GM21619 (cell line): ENCODE data around the gene ZNF638.
"Not testable (repeated sequence)": the region's sequence is repeated elsewhere in the genome, so short reads cannot be mapped to it uniquely, and the experiment has no call there.

Experiments used
- ATAC-seq: cut with Tn5 transposase; IDR thresholded peaks from one replicate; pipeline ENCODE4 v1.9.1; 2021; ENCODE audit not compliant: unreplicated experiment

ZNF638 gene

DNA sequence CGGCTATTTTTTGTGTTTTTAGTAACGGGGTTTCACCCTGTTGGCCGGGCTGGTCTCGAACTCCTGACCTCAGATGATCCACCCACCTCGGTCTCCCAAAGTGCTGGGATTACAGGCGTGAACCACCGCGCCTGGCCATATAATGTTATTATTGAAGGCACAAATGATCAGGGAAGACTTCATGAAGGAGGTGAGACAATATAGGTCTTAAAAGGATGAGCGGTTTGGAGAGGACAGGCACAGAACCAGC lies 326 bp upstream of the ZNF638 start:
- not testable (repeated sequence) for ATAC-seq

DNA sequence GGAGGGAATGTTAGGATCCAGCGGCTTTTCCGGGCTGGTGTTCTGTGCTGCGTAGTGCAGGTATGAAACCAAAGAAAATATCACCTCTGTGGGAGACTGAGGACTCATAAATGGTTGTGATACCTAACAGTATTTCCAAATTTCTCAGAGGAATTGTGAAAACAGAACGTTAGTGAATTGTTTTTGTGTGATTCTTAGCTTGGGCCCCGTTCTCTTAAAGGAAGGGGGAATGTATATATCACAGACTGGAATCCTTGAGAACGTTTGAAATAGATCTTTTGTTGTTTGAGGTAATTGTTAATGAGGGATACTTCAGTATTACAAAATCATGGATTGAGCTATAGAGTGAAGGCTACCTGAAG lies 834 bp downstream of the ZNF638 start:
- ATAC-seq: no peak

DNA sequence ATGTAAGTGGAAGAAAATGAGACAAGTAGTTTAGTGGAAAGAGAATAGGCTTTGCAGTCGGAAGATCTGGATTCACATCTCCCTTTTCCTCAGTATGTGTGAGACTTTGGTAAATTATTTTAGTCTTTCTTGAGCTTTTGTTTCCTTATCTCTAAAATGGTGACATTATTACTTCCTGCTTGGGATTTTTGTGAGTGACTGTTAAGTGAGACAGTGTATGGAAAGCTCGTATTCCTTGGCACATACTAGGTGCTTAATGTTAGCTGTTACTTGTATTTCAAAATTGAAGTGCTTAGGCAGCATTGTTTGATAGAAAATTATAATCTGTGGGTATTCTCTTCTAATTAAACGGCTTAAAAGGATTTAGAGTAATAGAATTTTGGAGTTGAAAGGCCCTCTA lies 2.0 kb downstream of the ZNF638 start:
- ATAC-seq: no peak

DNA sequence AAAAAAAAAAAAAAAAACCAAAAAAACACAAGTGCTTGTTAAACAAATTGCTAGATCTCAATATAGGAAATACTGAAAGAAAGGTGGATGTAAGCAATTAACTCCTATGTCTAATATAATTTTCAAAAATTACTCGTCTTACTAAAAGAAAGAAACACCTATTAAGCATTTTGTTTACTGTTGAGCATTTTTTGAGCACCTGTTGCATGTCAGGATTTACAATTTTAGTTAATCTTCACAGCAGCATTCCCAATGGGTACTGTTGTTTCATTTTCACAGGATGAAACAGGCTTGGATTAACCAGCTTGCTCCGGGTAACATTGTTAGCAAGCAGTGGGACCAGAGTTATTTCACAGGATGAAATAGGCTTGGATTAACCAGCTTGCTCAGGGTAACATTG lies 4.8 kb downstream of the ZNF638 start:
- ATAC-seq: no peak

DNA sequence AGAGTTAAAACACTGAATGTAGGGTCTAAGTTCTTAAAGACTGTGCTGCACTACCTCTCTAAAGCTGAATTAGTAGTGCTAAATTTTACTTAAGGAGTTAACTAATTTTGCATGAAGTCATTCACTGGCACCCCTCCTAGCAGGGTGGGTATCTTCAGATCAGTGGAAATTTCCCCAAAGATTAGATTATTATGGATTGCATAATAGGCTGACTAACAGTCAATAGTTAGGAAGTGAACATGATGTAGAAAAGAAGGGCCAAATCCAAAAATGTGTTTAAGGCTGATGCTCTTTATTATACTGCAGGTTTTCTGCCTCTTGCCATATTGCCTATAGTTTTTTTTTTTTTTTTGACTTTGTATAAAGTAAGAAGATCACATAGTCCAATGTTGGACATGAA lies 5.2 kb downstream of the ZNF638 start:
- no peak for ATAC-seq

DNA sequence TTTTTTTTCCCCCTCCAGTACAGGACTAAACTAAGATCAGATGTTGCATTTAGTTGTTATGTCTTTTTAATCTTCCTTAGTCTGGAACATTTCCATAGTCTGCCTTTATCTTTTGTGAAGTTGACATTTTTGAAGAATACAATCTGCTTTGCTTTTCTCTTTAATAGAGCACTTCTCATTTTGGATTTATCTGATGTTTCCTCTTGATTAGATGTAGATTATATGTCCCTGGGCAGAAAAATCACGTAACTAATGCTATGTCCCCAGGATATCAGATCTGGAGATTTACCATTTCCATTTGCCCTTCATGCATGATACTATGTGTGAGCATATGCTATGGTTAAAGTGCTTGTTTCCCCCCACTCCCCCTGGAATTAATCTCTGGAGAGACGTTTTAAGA lies 6.2 kb downstream of the ZNF638 start:
- no peak for ATAC-seq

DNA sequence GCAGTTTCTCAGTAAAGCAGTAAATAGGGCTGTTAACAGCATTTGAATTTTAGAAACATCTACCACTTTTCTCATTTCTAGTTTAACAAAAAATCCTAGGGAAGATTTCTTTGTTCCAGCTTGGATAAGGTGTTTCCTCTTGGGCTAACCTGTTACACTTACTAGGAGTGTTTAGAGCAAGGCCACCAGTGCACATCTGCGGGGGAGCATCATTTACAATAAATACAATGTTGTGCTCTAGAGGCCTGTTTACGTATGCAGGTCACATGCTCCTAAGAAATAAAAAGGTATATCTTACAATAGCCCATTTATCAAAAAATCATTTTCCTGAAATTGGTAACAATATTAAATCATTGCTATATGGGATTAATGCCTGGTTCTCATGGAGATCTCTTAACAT lies 8.1 kb downstream of the ZNF638 start:
- no peak for ATAC-seq

DNA sequence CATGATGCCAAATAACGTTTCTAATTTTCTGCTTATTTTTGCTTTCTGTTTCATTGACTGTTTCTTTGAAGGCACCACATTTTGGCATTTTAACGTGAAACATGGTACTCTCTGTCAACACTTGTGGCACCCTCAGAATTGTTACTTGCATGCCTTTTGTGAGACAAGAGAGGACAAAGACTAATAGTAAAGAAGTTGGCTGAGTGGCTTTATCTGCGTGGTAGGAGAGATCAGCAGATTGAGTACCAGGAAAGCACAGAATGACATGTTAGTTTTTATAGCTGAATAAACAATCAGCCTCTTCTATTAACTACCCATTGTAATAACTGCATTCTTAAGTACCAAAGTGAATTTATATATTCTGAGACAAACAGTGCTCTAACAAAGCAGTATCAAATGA lies 8.6 kb downstream of the ZNF638 start:
- ATAC-seq: no peak

DNA sequence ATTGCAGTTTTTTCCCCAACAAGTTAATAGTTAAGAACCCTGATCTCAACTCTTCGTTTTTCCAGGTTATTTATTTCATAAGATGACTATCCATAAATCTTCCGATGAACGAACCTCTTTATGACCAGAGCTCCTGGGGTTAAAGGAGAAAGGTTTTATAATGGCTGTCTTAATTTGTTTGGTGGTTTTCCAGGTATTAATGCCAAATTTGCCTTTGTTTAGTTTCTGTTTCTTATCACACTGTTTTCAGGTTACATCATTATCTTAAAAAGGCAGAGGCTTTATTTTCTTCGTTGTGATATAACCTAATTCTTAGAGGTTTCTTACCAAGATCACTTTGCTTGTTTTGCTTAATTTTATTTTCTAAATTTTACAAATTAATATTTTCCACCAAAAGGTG lies 10.1 kb downstream of the ZNF638 start:
- ATAC-seq: no peak

DNA sequence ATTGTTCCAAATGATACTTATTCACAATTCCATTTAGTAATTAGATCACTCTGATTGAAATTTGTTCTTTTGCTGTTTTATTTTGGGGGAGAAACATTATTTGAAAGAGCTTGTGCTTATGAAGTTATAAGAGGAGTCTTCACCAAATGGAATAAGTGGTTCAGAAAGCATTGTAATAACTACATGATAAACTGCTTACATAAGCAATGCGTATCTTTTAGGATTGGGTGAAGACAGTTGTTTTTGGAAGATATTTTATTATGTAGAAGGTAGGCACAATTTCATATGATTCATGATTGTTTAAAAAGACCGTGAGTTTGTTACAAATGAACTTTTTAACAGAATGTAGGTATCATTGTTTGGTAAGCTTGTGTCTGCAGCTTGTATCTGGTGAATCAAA lies 14.5 kb downstream of the ZNF638 start:
- no peak for ATAC-seq

DNA sequence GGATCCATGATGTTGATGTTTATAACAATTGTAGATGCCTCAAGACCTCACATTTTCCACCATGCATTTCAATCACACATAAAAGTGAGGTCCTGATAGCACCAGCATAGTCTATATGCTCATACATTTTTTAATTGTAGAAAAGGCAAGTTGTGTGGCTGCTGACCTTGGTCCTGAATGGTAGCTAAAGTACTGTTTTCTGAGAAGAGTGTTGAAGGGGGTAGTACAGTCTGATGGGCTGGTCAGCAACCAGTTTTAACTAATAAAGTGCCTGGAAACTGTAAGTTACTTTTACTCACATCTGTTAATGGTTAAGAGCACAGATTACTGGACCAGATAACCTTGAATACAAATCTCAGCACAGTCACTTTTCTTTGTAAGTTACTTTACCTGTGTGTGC lies 15.9 kb downstream of the ZNF638 start:
- ATAC-seq: no peak

DNA sequence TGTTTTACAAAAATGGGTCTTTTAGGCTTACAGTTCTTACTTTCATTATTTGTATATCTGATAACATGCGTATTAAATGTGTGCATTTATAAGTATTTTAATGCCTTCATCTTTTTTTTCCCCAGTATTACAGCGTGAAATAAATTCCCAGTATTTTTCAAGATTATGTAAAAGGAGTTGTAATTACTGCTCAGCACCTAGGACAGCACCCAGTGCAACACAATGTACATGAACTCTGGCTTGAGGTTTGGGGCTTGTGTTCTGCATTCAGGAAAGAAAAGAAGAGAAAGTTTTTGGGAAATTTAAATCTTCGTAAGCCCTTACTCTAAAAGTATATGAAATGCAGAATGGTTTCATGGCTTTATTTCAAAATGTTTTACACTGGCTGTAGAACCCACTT lies 16.7 kb downstream of the ZNF638 start:
- ATAC-seq: no peak

DNA sequence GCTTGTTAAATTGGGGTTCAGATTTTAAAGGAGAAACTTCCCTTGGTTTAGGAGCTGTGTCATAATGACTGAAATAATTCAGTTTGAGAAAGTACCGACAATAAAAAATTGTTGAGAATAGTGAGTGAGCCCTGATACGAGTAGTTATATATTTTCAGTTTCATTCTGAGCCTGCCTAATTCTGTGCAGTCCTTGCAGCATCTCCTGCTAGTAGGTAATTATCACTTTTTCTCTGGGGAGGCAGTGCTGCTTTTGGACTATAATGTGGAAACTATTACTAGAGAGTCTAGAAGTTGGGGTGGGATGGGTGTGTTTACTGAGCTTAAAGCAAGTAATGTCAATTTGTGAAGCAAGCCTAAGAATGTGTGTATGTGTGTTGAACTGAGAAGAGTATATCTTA lies 21.7 kb downstream of the ZNF638 start:
- peak; percentile 80 for ATAC-seq

DNA sequence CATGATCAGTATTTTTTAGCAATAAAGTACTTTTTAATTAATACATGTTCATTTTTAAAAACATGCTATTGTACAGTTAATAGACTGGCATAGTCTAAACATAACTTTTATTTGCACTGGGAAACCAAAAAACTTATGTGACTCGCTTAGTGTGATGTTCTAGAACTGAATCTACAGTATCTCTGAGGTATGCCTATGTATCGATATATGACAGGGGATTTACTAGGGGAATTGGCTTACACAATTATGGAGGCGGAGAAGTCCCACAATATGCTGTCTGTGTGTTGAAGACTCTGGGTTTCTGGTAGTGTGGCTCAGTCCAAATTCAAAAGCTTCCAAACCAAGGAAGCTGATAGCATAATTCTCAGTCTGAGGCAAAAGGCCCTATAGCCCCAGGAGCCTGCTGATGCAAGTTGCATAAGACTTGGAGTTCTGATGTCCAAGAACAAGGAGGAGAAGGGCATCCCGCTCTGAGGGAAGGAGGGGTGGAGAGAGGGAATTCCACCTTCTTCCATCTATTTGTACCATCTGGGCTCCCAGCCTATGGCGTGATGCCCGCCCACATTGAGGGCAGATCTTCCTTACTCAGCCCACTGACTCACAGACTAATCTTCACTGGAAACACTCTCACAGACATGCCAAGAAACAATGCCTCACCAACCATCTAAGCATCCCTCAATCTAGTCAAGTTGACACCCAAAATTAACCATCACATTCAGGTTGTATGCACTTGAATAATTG lies 27.5 kb downstream of the ZNF638 start:
- no peak for ATAC-seq

DNA sequence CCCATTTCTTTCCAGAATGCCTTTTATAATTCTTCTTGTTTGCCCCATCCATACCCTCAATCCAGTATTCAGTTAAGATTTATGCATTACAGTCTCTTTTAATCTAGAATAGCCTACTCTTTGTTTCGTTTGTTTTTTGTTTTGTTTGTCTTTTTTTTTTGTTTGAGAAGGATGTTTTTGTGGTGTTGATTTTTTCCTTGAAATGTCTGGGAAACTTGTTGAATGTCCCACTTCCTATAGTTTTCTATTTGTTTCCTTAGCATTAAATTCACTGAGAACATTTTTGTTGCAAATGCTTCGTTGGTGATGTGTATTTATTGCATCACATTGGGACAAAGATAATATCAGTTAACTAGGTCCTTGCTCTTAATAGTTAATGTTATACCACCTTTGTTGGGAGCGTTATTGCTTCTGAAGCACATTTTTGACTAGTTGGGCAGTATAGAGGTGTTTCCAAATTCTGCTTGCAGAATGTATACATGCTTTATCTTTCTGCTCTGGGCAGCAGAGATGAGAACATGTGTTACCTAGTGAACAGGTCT lies 28.9 kb downstream of the ZNF638 start:
- ATAC-seq: no peak

DNA sequence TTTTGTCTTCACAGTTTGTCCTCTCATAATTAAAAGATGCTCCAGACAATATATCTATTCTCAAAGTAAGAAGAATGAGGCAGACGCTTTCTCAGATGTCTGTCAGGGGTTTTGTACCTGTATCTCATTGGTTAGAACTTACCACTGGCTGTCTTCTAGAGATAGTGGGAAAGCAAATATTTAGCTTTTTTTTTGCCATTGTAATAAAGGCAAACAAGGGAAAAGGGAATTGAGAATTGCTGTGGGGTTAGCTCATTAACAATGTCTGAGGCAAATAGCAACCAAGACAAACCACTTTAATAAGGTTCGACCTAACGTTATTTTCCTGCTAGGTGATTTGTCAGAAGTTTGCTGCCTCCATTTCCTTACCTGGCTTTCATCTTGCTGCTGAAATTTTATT lies 30.0 kb downstream of the ZNF638 start:
- ATAC-seq: no peak

DNA sequence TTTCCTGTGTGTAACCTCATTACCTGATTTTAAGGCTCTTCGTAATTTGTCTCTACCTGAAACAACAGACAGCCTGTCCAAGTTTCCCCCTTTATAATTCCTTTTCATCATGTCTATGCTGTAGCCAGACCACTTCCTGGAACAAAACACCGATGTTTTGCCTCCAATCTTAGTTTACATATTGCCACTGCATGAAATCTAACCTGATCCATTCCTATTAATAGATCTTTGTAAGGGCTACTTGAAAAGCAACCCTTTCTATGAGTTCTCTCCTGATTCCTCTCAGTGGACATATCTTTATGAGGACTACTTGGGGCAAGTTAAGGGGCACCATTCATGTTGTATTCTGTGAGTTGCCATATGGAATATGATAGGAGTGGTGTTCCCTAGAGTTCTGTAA lies 30.9 kb downstream of the ZNF638 start:
- ATAC-seq: no peak

DNA sequence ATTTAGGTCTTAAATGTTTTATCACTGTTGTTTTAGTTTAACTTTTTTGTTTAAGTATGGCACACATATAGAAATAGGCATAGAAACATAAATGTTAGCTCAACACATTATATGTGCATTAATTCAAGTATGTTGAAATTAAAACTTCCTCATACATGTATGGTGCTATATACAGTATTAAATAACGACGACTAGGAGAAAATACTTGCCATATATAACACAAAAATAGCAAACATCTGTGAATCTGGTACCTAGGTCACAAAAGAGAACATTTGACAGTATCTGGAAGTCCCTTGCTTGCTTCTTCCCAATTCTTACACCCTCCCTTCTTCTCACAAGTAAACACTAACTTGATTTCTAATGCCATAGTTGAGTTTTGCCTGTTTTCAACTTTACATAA lies 38.4 kb downstream of the ZNF638 start:
- no peak for ATAC-seq

DNA sequence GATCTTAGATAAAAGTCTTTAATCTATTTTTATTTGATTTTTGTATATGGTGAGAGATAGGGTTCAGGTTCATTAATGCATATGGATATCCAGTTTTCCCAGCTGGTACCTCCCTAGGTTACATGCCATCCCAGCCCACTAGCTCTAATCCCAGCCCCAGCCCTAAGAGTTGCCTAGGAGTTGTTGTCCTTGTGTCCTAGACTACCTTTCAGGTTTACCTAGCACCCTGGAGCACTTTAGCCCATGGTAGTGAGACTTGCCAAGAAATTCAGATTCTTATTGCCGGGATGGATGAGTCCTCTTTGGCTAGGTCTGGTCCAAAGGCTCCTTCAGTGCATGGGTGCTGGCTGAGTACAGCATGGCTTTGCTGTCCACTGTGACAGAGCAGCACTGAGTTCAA lies 40.5 kb downstream of the ZNF638 start:
- no peak for ATAC-seq

DNA sequence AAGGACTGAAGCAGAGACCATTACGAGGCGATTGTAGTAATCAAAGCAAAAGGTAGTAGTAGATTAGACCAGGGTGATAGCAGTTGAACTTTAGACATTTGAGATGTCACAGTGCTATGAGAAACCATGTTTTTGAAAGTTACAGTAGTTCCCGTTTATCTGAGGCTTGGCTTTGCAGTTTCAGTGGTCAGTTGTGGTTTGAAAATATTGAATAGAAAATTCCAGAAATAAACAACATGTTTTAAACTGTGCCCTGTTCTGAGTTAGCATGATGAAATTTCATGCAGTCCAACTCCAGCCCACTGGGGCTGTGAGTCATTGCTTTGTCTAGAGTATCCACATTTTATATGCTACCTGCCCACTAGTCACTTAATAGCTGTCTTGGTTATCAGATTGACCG lies 47.5 kb downstream of the ZNF638 start:
- no peak for ATAC-seq

DNA sequence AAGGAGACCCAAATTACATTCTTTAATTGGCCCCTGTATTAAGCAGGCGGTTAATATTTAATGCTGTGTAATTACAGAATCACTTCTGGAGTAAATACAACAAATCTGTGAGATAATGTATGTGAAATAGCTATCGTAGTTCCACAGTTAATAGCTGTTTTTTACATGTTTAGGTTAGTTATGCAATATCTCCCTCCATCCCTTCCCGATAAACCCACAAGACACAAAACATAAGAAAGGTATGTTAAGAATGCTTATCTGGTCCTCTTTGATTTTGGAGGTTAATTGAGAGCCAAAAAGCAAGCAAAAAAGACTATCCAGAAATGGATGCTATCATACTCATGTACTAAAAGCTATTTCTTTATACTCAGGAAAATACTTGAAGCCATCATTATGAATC lies 49.1 kb downstream of the ZNF638 start:
- ATAC-seq: no peak

DNA sequence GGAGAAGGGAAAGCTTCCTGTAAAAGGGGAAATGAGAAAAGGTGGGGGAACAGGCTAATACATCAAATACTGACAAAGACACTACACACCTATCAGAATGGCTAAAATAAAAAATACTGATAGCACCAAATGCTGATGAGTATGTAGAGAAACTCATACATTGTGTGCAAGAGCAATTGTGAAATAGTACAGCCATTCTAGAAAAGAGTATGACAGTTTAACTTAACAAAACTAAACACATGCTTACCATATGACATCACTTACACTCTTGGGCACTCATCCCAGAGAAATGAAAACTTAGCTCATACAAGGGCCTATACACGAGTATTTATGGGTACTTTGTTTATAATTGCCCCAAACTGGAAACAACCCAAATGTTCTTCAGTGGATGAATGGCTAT lies 53.4 kb downstream of the ZNF638 start:
- no peak for ATAC-seq

DNA sequence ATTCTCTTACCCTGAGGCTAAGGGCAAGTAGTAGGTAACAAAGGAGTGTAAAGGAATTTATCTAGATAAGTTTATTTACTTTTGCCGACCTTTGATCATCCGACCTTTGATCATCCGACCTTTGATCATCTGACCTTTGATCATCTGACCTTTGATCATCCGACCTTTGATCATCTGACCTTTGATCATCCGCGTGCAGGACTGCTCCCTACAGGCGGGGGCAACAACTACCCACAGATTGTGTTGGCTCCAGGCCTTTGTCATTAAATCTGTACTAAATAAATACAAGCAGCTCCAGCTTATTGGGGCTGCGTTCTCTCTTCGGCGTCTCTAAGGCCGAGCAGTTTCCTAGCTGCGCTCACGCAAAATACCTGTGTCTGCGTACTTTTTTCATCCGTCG lies 56.6 kb downstream of the ZNF638 start:
- no peak for ATAC-seq
